AG09319 (cell line): ENCODE data around the gene ARF1.

Experiments used
- DNase-seq: peaks from one replicate; pipeline ENCODE4 v3.0.0-alpha.2; 2010; ENCODE audit warnings: low read depth; ENCODE audit errors: extremely low read depth
- CTCF ChIP-seq: IDR thresholded peaks from 2 replicates; pipeline ENCODE4 v1.5.1; 2011; ENCODE audit warnings: low read depth, mild to moderate bottlenecking, inconsistent platforms, low read length, moderate library complexity

The ARF1 gene

GRCh38 chr1:228091084-228091483, 8.6 kb downstream of the ARF1 start:
- no peak for DNase-seq
- no peak for TF ChIP-seq CTCF

- TF ChIP-seq CTCF: no peak
- no peak for DNase-seq
Measured at GRCh38 chr1:228092342-228093049, 10.0 kb downstream of the ARF1 start.

GRCh38 chr1:228093050-228093906, 10.8 kb downstream of the ARF1 start:
- TF ChIP-seq CTCF: no peak
- no peak for DNase-seq

GRCh38 chr1:228094432-228095016, 12.0 kb downstream of the ARF1 start:
- TF ChIP-seq CTCF: no peak
- DNase-seq: no peak

GRCh38 chr1:228095161-228095560, 12.7 kb downstream of the ARF1 start:
- no peak for DNase-seq
- TF ChIP-seq CTCF: no peak

GRCh38 chr1:228095938-228096337, 13.4 kb downstream of the ARF1 start:
- no peak for TF ChIP-seq CTCF
- no peak for DNase-seq
